ENCODE measurements around the gene LIPE.

DNA sequence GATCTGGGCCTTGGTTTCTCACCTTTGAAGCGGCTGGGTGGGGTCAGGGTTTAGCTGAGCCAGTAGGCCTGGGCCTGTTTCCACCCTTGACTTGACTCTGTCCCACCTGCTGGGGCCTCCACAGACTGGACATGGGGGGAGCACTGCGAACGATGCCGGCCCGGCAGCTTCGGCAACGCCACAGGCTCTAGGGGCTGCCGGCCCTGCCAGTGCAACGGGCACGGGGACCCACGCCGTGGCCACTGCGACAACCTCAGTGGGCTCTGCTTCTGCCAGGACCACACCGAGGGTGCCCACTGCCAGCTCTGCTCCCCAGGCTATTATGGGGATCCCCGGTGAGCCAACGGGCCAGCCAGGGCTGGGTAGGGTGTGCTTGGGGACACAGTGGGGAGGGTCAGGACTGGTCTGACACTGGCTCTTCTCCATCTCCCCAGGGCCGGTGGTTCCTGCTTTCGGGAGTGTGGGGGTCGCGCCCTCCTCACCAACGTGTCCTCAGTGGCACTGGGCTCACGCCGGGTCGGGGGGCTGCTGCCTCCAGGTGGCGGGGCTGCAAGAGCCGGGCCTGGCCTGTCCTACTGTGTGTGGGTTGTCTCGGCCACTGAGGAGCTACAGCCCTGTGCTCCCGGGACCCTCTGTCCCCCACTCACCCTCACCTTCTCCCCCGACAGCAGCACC, 73.7 kb downstream of the LIPE start:
- TF ChIP-seq EP300 (IDR thresholded peaks at IDR 0.05) (no peak), POLR2A (IDR thresholded peaks at IDR 0.05) (no peak)
- TF ChIP-seq, protein P1, sequence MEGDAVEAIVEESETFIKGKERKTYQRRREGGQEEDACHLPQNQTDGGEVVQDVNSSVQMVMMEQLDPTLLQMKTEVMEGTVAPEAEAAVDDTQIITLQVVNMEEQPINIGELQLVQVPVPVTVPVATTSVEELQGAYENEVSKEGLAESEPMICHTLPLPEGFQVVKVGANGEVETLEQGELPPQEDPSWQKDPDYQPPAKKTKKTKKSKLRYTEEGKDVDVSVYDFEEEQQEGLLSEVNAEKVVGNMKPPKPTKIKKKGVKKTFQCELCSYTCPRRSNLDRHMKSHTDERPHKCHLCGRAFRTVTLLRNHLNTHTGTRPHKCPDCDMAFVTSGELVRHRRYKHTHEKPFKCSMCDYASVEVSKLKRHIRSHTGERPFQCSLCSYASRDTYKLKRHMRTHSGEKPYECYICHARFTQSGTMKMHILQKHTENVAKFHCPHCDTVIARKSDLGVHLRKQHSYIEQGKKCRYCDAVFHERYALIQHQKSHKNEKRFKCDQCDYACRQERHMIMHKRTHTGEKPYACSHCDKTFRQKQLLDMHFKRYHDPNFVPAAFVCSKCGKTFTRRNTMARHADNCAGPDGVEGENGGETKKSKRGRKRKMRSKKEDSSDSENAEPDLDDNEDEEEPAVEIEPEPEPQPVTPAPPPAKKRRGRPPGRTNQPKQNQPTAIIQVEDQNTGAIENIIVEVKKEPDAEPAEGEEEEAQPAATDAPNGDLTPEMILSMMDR (IDR thresholded peaks at IDR 0.05) = no peak
